Effector CD8-positive, alpha-beta T cell (primary cell): ENCODE results near the gene RNF224.

ENCODE experiments used
- DNase-seq: peaks from one replicate; lab custom pipeline; 2025; lab: John Stamatoyannopoulos, UW
- total RNA-seq, 4 experiments: gene quantifications; one replicate each; lab custom pipeline; 2026; lab: John Stamatoyannopoulos, UW

Gene RNF224
- total RNA-seq, result 0 to 0.24 (median 0) reads per million in 4 experiments

DNA sequence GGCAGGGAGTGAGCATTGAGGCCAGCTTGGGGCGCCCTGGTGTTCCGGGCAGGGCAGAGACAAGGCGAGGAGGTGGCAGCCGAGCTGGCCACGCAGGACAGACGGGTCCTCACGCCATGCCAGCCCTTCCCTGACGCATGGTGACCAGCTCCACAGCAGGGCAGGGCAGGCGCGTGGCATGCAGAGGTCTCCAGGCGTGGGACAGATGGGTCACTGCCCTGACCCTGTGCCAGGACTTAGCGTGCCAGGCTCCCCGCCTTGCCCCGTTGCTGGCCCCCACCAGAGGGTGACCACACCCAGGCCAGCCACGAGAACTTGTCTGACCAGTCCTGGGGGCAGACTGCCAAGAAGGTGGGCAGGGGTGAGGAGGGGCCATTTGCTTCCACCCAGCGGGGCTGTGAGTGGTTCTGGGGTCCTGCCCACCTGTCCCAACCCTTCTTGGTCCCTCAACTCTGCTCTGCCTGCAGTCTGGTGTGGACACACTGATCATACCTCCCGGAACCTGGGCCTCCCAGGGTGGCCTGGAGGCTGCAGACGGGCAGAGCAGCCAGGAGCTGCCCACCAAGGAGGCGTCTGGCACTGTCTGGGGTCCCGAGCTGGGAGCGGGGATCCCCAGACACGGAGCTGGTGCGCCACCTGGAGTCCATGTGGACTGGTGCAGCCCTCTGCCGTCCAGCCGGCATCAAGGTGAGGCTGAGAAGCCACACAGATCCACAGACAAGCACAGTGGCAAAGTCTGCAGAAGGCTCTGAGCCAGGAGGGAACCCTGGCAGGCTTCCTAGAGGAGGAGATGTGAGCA, at the start of gene RNF224:
TSS of gene RNF224 (plus strand) at position 449 of the 799 bp plus-strand sequence. CDS start 834 bp downstream, outside the sequence.
- DNase-seq, result peak; percentile 74

- no peak for DNase-seq
These were observed 48.9 kb upstream of the RNF224 start for GRCh38 chr9:137178201-137178938.

DNA sequence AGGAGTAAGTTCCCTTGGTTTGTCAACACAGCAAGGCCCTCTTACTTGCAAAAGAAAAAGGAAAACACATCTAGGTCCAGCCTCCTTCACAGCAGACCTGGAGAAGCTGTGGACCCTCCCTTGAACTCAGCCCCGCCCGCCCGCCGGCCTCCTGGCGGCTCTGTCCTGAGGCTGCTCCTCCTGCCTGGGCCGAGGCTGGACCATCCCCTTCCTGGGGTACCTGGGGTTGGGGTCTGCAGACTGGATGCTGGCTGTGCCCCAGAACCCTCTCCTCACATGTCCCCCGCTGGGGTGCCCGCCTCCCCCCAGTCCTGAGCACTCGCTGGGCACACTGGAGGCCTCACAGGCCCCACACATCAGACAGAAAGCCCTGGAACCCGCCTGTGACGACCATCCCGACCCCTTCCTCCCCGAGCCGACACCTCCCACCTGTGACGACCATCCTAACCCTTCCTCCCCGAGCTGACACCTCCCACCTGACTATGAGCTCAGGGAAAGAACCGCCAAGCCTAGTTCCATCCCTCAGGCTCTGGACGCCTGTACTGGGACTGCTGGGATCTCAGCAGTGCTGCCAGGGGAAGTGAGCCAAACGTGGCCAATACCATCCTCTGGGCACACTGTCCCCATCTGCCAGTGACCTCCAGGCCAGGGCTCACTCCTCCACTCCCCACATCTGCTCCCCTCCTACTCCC, 48.2 kb upstream of the RNF224 start:
- DNase-seq, result no peak

DNA sequence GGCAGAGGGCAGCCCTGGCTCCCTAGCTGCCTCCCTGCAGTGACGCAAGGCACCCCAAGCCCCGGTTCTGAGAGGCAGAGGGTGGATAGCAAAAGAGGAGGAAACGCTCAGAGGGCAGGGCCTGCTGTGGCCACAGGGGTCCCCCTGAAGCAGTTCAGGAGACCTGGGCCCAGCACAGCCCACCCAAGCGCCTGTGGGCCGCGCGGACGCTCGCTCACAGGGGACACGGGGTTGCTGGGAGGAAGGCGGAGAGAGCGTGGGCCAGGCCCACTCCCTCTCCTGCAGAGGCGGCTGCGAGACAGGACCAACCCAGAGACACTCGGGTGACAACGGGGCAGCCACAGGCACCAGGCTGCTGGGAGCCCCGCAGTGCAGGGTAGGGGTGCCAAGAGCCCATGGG, 47.5 kb upstream of the RNF224 start:
- DNase-seq, result no peak

- DNase-seq, result no peak
These were observed 46.8 kb upstream of the RNF224 start for GRCh38 chr9:137180491-137180890.

- no peak for DNase-seq
These were observed 45.6 kb upstream of the RNF224 start for GRCh38 chr9:137181680-137182079.

DNA sequence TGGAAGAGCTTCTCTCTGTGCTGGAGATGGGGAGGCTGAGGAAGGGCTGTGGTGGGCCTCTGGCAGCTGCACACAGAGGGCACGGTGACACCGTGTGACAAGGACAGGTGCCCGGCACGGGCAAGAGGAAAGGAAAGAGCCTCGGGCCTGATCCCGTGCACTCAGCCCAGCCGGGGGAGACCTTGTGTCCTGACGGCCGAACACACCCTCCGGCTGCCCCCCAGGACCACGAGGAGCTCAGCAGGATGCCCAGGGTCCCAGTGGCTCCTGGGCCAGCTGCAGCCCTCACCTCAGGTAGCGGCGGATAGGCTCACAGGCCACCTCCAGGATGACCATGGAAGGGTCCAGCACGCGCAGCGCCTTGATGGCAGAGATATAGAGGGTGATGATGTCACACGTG, 44.5 kb upstream of the RNF224 start:
- DNase-seq, result no peak

- DNase-seq, result no peak
These were observed 43.2 kb upstream of the RNF224 start for GRCh38 chr9:137183980-137184595.

- DNase-seq, result no peak
These were observed 42.2 kb upstream of the RNF224 start for GRCh38 chr9:137184881-137185660.

DNA sequence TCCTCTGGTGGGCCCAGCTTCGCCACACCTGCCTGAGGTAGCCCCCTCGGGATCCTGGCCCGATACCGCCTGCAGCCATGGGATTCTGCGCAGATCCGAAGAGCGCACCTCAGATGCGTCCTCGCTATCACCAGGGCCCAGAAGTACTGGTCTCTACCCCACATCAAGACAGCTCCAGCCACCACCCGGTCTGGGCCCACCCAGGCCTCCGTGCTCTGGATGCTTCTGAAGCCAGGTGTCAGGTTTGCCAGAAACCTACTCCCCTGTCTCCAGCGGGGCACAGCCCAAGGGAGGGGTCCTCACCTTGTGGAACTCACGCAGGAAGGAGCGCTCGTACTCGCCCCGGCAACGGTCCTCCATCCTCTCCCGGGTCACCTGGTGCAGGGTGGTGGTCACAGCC, 41.4 kb upstream of the RNF224 start:
- DNase-seq, result no peak

- no peak for DNase-seq
These were observed 40.9 kb upstream of the RNF224 start for GRCh38 chr9:137186385-137186784.

DNA sequence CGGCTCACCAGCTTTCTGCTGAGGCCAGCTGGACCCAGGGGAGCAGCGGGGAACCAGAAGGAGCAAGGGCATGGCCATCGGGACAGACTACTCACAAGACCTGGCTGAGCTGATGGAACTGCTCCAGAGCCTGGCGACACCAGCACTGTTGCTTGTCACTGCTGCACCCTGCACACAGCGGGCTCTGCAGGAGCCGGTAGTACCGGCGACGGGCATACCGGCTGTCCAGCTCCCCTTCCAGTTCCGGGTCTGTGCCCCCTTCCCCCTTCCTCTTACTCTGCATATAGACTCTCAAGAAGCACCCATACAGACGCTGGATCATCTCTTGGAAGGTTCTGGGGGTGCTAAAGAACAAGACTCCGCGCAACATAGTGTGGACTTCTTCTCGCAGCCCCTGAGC, 39.9 kb upstream of the RNF224 start:
- no peak for DNase-seq

GRCh38 chr9:137188086-137188489, 39.2 kb upstream of the RNF224 start:
- DNase-seq, result no peak

DNA sequence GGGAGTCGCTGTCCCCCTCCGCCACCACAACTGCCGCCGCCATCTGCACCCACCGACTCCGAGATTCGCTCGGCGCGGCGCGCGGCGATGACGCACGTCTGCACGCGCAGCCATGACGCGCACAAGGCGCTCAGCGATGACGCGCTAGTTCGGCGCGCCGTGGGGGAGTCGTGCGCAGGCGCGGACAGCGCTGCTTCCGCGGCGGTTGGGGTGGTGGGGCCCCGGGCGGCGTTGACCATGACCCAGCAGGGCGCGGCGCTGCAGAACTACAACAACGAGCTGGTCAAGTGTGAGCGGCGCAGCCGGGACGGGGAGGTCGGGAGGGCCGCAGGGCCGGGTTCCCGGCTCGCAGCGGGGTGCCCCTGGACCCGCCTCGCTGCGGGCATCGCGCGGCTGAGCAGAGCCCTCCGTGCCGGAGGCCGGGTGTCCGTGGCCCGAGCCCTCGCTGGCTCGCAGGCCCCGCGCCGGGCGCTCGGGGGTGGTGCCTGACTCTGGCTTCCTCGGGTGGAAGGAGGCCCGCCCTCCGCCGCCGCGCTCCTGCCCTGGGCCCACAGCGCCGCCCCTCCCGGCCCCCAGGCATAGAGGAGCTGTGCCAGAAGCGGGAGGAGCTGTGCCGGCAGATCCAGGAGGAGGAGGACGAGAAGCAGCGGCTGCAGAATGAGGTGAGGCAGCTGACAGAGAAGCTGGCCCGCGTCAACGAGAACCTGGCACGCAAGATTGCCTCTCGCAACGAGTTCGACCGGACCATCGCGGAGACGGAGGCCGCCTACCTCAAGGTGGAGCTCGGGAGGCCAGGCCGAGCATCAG, 38.6 kb upstream of the RNF224 start, which contains the start of the genes ANAPC2 and SSNA1:
TSS of gene ANAPC2 (minus strand) at position 71 of the 807 bp plus-strand sequence. CDS start at position 43, 28 bp downstream.
TSS of gene SSNA1 (plus strand) at position 187 of the 807 bp plus-strand sequence. CDS start at position 238, 51 bp downstream.
- peak; percentile 90 for DNase-seq

DNA sequence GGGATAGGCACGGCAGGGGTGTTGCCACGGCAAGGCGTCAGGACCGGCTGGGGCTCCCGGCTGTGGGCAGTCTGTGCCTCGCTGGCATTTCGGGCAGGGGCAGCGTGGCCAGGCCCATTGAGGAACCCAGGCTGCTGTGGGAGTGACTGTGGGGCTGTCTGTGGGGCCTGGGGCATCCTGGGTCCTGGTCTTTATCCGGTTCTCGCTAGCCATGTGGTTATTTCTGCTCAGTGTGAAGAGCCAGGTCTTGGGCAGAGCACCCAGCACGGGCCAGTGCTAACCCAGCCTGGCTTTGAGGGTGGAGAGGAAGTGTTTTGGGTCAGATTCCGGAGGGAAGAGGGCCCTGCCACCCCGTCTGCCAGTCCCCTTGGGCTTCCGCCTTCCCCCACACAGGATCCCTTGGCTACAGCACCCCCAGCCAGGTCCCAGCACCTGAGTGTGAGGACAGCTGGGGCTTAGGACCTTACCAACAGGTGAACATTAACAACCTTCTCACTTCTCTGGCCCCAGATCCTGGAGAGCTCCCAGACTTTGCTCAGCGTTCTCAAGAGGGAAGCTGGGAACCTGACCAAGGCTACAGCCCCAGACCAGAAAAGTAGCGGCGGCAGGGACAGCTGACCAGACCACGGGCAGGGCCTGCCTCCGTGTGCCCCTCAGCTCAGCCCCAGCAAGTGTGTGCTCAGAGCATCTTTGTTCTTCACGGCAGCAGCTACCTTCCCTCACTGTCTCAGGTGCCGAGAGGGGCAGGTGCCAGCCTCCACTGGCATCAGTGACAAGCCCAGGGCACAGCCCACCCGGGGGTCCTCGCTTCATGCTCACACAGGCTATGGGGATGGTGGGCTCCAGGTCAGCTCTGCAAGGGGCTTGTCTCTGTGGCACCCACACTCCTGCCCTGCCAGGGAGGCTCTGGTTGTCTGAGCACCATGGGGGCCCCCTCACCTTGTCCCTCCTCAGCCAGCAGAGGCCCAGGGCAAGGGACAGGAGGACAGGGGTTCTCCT, 37.7 kb upstream of the RNF224 start:
- DNase-seq, result no peak

DNA sequence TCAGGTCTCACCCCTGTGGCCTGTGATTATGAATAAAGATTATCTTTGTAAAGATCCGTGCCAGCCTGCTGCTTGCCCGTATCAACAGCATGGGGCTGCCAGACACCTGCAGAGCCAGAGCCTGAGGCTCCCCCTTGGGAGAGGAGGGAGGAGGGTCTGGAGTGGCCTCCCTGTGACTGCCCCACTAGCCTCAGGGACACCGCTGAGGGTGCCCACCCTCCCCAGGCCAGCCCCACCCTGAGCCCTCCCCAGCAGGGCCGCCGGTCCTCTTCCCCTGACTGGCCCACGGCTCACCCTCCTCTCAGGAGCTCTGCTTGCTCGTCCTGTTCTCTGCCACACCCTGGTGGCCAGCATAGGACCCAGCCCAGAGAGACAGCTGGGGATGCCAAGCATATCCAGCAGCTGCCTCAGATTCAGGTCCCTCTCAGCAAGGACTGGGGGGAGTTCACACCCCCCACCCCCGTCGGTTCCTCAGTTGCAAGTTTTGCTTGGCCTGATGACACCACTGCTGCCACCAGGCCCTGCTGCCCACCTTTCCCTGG, 36.9 kb upstream of the RNF224 start:
- no peak for DNase-seq

GRCh38 chr9:137191245-137191644, 36.1 kb upstream of the RNF224 start:
- DNase-seq, result no peak

- DNase-seq, result no peak
These were observed 35.4 kb upstream of the RNF224 start for GRCh38 chr9:137191691-137192447.
